Smooth muscle cell of the brain vasculature (primary cell): ENCODE measurements around the gene PPP4R3A.
A peak's percentile ranks its signal among the peaks of the same experiment; 100 is the strongest.
"Not testable (repeated sequence)": the region's sequence is repeated elsewhere in the genome, so short reads cannot be mapped to it uniquely, and the experiment has no call there.

ENCODE experiments used
- DNase-seq: peaks from one replicate; pipeline ENCODE4 v3.0.0-alpha.2; 2012; ENCODE audit warnings: low read depth, low spot score

Gene PPP4R3A

GRCh38 chr14:91510171-91511042, at the start of gene PPP4R3A:
Gene PPP4R3A (minus strand): TSS chr14:91510310. CDS start chr14:91509647, 663 bp downstream.
- DNase-seq: peak; percentile 91

DNA sequence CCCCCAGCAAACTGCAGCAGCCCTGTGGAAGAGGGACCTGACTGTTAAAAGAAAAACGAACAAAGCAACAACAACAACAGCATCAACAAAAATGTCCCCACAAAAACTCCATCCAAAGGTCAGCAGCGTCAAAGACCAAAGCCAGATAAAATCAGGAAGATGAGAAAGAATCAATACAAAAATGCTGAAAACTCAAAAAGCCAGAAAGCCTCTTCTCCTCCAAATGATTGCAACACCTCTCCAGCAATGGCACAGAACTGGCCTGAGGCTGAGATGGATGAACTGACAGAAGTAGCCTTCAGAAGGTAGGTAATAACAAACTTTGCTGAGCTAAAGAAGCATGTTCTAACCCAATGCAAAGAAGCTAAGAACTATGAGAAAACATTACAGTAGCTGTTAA, 45.4 kb upstream of the PPP4R3A start:
- no peak for DNase-seq

GRCh38 chr14:91554535-91555332, 44.6 kb upstream of the PPP4R3A start:
- DNase-seq: no peak

- DNase-seq: no peak
These were observed 38.0 kb upstream of the PPP4R3A start for GRCh38 chr14:91548108-91548507.

DNA sequence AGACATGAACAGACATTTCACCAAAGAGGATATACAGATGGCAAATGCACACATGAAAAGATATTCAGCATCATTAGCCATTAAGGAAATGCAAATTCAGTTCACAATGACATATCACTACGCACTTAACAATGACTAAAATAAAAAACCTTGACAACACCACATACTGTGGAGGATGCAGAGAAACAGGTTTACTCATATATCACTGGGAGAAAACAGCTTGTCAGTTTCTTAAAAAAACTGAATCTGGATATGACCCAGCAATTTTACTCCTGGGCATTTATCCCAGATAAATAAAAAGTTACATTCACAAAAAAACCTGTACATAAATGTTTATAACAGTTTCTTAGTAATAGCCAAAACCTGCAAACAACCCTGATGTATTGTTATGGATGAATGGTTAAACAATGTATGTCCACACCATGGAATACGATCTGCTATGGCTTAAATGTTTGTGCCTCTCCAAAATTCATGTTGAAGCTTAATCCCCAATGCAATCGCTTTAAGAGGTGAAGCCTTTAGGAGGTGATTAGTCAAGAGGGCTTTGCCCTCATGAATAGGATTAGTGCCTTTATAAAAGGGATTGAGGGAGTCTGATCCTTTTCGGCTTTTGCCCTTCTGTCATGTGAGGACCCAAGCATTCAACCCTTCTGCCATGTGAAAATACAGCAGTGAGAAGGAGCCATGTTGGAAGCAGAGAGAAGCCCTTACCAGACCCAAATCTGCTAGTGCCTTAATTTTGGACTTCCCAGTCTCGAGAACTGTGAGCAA, 36.0 kb upstream of the PPP4R3A start:
- DNase-seq: no peak

DNA sequence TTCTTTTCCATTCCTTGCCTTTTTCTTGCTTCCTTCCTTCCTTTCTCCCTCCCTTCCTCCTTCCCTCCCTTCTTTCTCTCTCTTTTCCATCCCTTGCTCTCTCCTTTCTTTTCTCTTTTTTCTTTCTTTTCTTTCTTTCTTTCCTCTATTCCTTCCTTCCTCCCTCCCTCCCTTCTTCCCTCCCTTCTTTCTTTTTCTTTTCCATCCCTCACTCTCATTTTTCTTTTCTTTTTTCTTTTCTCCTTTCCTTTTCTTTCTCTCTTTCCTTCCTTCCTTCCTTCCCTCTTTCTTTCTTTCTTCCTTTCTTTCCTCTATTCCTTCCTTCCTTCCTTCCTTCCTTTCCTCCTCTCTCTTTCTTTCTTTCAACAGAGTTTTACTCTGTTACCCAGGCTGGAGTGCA, 35.1 kb upstream of the PPP4R3A start:
- DNase-seq: no peak

- DNase-seq: no peak
These were observed 26.2 kb upstream of the PPP4R3A start for GRCh38 chr14:91536327-91536726.

DNA sequence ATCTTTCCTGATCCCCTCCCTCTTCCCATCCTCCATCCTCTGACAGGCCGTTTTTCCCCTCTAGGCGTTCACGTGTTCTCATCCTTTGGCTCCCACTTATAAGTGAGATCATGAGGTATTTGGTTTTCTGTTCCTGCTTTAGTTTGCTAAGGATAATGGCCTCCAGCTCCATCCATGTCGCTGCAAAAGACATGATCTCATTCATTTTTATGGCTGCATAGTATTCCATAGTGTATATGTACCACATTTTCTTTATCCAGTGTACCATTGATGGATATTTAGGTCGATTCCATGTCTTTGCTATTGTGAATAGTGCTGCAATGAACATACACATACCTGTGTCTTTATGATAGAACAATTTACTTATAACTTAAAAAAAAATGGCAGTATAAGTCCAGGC, 23.9 kb upstream of the PPP4R3A start:
- not testable (repeated sequence) for DNase-seq

GRCh38 chr14:91533623-91534022, 23.5 kb upstream of the PPP4R3A start:
- DNase-seq: no peak

DNA sequence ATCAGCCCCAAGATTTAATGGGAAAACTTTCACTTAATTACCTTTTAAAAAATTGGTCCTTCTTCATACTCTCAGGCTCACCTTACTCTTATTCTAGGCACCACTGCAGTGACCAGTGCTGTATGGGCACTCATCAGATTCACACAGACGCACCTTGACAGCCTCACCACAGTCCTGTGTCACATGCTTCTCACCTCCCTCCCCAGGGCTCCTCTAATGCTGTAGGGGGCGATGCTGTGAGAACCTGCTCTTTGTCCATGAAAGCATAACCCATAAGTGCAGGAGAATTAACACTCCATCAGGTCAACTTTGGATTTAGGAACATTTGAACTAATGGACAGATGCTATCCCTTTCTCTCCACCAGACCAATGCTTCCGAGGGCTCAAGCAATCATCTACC, 13.9 kb upstream of the PPP4R3A start:
- DNase-seq: no peak

DNA sequence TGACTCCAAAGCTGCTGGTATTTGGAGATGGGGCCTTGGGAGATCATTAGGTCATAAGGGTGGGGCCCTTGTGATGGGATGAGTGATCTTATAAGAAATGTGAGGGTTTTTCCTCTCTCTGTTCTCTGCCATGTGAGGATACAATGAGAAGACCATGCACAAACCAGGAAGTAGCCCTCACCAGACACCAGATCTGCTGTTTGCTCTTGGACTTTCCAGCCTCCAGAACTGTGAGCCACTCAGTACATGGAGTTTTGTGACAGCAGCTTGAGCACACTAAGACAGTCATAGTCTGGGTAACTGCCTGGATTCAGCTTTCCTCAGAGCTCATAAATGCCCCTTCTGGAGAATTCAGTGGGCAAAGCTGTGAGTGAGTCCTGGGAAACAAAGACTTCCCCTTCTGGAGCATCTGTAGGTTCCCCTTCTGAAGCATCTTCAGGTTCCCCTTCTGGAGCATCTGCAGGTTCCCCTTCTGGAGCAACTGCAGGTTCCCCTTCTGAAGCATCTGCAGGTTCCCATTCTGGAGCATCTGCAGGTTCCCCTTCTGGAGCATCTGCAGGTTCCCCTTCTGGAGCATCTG, 11.0 kb upstream of the PPP4R3A start:
- no peak for DNase-seq

DNA sequence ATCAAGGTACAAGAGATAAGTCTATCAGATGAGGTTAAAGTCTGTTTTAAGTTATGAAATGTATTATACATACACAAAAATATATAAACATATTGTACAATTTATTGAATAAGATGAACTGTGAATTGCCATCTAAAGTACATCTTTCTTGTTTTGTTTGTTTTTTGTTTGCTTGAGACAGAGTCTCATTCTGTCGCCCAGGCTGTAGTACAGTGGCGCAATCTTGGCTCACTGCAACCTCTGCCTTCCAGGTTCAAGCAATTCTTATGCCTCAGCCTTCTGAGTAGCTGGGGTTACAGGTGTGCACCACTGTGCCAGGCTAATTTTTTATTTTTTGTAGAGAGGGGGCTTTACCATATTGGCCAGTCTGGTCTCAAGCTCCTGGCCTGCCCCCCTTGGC, 10.0 kb upstream of the PPP4R3A start:
- no peak for DNase-seq

GRCh38 chr14:91519239-91520036, 9.3 kb upstream of the PPP4R3A start:
- DNase-seq: no peak

DNA sequence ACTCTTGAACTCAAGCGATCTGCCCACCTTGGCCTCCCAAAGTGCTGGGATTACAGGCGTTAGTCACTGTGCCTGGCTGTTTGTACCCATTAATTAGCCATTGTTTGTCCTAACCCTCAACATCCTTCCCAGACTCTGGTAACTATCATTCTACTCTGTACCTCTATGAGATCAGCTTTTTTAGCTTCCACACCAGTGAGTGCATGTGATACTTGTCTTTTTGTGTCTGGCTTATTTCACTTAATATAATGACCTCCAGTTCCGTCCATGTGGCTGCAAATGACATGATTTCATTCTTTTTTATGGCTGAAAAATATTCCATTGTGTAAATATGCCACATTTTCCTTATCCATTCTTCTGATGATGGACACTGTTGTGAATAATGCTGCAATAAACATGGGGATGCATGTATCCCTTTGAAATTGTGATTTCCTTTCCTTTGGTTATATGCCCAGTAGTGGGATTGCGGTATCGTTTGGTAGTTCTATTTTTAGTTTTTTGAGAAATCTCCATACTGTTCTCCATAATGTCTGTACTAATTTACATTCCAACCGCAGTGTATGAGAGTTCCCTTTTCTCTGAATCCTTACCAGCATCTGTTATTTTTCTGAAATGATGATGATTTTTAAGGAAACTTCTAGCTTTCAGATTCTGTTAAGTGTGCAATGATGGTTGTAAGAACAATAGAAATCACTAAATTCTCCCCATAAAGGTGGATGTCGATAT, 6.7 kb upstream of the PPP4R3A start:
- no peak for DNase-seq

- DNase-seq: no peak
These were observed 5.9 kb upstream of the PPP4R3A start for GRCh38 chr14:91515979-91516378.

- DNase-seq: no peak
These were observed 903 bp upstream of the PPP4R3A start for GRCh38 chr14:91511043-91511383.

DNA sequence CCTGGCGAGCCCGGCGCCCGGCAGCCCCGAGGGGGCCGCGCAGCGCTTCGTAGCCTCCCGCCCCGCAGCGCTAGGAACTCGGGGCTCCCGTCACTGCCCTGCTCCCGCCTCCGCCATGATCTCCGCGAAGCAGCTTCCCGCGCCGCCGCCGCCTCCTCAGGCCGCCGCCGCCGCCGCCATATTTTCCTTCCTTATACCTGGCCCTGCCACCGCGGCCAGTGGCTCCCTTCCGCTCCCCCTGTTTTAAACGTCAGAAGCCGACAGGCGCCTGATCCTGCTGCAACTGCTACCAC, 286 bp downstream of the PPP4R3A start:
- DNase-seq: no peak

DNA sequence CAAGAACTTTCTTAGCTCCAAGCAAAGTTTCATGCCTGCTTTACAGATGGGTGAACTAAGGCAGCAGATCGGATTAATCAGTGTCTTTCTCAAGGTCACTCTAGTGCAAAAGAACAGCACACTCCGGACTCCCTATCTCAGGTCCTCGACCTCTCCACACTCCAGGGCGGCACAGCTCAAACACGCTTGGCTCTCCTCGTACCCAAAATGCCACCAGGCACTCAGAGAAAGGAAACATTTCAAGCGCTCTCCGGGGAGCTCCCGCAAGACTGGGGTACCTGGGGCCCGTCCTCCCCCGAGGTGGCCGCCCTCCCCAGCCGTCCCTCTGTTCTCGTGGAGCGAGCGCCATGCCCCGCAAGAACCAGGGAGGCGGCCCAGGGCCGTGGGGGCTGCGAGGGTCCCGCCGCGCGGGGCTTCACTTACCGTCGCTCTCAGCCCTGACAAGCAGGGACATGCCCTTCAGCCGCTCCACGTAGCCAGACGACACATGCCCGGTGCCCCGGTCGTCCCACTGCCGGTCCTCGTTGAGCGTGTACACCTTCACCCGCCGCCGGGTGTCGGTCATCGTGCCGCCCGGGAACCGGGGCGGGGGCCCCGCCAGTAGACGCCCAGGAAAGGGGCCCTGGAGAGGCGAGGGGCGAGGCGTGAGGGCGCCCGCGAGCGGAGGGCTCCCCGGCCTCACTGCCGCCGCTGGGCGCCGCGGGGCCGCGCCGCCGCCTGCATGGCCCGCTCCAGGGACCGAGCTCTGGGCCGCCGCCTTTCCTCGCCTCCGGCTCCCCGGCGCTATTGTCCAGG, 830 bp downstream of the PPP4R3A start:
- DNase-seq: no peak

- DNase-seq: no peak
These were observed 2.0 kb downstream of the PPP4R3A start for GRCh38 chr14:91508105-91508504.

- no peak for DNase-seq
These were observed 3.9 kb downstream of the PPP4R3A start for GRCh38 chr14:91506226-91506625.
